Embryonic facial prominence (tissue), 1 donor: ENCODE measurements around the gene F13A1.
"Not testable (repeated sequence)": the region's sequence is repeated elsewhere in the genome, so short reads cannot be mapped to it uniquely, and the experiment has no call there.

ENCODE experiments used
- DNase-seq: peaks from one replicate; pipeline ENCODE4 v3.0.0-alpha.2; 2016; ENCODE audit errors: extremely low spot score

Gene F13A1

DNA sequence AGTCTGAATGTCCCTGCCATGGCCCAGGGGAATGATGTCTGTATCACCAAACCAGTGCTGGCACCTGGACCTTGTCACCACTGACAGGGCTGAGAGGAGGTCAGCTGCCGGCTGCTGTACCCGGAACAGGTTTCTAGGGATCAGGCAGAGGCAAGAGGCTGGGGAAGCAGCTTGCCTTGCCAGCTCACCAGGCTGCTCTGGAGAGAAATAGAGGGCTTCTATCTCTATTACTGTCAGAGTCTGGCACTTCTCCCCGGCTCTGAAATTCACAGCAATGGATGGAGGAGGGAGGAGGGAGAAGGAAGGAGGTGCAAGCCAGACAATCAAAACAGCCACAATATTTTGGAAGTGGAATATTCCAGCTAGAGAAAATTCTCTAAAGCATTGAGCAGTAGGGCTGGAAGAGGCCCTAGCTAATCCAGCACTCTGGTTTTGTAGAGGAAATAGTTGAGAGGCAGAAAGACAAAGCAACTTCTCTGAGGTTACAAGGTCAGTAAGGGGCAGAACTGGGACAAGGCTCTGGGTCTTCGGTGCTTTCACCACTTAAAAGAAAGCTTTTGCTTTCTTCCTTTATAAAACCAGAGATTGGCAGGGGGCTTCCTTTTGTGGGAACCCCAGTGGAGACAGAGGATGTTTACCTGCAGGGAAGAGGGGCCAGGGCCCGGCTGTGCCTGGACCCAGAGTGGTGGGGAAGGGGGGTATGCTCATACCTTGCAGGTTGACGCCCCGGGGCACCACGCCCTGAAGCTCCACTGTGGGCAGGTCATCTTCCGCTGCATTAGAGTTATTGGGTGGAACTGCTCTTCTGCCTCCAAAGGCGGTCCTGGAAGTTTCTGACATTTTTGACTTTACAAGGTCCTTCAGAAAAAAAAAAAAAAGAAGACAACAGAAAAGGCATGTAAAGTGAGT, 2.4 kb downstream of the F13A1 start:
- DNase-seq = no peak

GRCh38 chr6:6317386-6317785, 3.1 kb downstream of the F13A1 start:
- DNase-seq = no peak

DNA sequence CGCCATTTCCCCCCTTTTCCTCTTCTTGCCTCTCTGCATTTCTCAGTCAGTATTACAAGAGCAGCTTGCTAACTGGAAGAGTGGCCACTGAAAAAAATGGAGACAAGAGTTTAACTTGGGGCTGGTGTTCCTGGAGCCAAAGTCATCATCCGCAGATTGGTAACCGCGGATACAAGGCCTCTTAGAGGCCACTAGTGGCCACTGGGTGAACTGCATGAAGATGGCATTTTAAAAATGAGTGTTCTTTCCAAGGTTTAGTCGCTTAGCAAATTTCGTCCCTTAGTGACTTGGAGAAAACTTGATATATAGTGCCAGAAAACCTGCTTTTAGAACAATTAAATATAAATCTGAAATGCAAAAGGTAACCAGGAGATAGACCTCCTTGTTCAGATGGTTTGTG, 4.8 kb downstream of the F13A1 start:
- DNase-seq = no peak

GRCh38 chr6:6314596-6314995, 5.9 kb downstream of the F13A1 start:
- DNase-seq = no peak

GRCh38 chr6:6312901-6313441, 7.5 kb downstream of the F13A1 start:
- DNase-seq = no peak

DNA sequence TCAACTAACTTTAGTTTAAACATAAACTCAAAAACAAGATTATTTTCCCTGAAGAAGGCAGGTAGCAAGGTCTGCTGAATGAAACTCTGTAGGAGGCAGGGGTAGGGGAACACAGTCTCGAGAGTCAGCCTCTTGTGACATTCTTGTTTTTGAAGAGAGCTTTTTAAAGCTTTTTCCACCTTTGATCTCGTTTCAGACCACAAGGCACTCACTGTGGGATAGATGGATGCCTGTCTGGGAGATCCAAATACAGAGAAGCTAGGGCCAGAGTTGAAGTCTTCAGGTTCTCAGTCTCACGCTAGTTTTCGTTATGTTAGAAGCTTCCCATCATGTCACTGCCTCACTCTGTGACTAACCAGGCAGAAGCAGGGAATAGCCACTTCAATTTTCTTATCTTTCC, 14.9 kb downstream of the F13A1 start:
- DNase-seq = no peak

- DNase-seq = not testable (repeated sequence)
These were observed 20.1 kb downstream of the F13A1 start for GRCh38 chr6:6300383-6300782.

GRCh38 chr6:6293317-6293716, 27.1 kb downstream of the F13A1 start:
- DNase-seq = no peak

GRCh38 chr6:6287415-6287814, 33.0 kb downstream of the F13A1 start:
- DNase-seq = no peak

DNA sequence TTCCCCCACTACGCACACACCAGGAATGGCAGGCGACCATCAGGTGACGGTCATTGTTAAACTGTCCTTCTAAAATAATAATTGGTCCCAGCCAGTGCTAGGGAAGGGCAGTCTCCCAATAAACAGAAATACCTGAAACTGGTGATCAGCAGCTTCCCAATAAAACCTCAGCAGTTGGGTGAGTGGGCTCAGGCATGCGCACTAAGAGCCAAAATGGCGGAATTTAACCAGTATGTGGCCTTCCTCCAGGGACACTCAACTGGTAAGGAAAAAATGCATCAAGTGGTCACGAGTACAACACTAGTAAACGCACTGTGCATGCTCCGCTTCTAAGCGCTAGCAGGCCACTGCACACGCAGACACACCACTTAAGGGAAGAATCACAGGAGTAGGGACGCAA, 34.8 kb downstream of the F13A1 start:
- DNase-seq = no peak

DNA sequence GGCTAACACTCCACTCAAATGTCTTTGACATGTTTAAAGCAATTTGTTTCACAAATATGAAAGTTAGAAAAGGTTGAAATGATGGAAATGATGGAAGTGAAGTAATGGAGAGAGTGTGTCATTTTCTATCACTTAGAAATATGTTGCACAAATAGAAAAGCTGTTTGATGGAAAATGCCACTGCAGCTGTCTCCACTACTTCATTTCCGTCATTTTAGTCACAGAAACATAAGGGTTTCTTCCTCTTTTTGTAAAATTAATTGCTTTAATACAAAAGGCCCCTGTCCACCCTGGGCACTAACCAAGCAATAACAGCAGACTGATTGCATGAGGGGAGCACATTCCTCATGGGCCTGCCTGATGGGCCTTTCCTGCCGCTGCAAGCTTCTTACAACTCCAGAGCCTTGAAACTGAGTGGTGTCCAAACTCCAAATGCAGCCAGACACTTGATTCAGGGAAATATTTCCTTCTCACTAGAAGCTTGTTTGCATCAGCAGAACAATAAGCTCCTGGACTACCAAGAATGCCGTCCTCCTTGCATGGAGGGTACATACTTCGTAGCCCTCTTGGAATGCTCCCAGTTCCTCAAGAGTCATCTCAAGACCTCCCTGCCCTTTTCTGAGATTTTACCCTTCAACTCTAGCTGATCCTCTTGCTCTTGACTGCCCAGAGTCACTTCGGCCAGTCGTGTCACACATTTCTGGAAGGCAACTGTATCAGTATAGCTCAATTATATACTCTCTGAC, 36.1 kb downstream of the F13A1 start:
- DNase-seq = no peak

GRCh38 chr6:6283746-6284145, 36.7 kb downstream of the F13A1 start:
- DNase-seq = no peak

DNA sequence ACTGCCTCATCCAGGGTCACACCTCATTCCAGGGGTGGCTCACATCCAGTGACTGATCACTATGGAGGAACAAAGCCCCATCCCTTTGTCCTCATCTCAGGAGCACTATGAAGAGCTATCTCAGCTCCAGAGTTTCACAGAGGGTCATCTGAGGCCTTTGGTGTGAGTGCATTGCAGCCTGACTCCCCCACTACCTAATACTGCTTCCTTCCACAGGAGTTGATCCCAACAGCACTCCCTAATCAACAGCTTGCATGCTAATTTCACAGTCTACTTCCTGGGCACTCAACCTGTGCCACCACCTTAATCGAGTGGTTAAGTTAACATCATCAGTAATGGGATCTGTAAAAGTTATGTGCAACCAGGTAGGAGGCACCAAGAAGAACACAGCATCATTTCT, 37.7 kb downstream of the F13A1 start:
- DNase-seq = no peak

- DNase-seq = no peak
These were observed 43.0 kb downstream of the F13A1 start for GRCh38 chr6:6277413-6277812.

DNA sequence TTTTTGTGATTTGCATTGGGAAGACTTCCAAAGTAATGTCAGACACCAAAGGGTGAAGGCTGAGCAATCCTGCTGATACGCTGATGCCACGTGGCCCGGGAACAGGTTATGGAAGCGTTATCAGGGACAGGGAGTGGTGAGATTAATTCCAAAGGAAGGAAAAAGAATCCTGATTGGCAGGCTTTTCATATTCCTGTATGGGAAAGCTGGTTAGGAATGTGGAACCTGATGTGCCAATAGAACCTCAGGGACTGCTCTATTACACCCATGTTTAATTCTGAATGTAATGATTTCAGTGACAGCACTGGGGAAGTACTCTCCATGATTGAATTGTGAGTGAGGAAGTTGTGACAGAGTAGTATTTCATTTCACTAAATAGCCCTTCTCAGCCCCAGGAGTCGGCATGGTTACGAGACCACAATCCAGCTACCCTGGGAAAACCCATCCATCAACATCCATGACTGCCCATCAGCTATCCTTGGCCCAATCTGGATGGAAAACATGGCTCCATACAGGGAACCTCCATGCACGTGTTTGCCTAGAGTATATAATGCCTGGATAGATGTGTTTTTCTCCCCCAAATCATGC, 49.4 kb downstream of the F13A1 start:
- DNase-seq = no peak

GRCh38 chr6:6260196-6260722, 60.2 kb downstream of the F13A1 start:
- no peak for DNase-seq

DNA sequence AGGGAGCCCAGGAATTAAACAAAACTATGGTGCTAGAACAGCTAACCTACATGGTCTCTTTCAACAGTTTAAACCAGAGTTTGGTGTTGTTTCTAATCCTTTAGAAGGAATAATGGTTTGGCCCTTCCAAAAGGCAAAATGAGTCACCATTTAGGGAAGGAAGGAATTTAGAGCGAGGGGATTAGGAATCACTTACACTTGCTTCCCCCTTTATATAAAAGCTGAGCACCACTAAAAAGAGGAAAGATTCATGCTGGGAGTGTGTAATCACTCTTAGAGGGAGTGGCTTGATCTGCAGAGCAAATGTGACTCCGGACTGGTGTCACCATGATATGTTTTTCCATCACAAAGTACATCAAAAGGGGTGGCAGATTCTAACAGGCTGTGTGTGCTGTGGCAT, 63.6 kb downstream of the F13A1 start:
- DNase-seq = no peak

- no peak for DNase-seq
These were observed 64.2 kb downstream of the F13A1 start for GRCh38 chr6:6256259-6256658.

GRCh38 chr6:6251555-6252280, 68.7 kb downstream of the F13A1 start:
- DNase-seq = no peak

GRCh38 chr6:6248651-6249050, 71.8 kb downstream of the F13A1 start:
- DNase-seq = no peak

DNA sequence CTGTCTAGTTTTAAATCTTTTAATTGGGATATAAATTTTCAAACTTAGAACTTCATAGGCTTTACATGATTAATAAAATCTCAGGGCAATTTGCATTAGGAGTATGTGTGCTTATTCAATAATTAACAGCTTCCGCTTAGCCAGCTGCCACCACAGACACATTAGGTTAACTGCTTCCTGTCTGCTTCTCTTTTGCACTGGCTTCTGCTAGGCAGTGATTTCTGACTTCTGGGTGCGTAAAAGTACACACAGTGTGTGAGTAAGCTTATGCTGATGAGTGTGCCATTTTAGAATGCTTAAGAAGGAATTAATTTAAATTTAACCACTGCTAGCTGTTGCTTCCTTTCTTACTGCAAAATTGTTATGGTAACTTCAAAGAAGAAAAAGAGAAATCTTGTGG, 73.9 kb downstream of the F13A1 start:
- DNase-seq = no peak

DNA sequence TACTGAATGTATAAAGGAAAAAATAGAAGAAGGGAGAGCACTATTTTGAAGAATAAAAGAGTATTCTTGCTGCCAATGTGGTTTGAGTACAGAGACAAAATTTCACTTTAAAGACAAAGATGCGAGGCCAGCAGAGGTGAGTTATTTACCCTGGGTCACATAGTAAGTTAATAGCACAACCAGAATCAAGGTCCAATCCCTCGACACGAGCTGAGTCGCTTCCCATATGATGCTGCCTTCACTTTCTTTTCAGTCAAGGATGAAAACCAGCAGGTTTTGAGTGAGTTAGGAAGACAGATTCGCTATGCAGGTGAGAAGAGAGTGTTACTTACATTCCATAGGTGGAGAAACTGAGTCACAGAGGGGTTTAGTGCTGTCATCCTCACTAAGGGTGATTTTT, 75.8 kb downstream of the F13A1 start:
- no peak for DNase-seq
